HepG2 (cell line): ENCODE data around the gene DLG2. TPM values are rescaled to one million over a fixed set of nuclear protein-coding genes. Genes with fewer than 3 reads are reported as not detected.

ENCODE experiments used
- polyA plus RNA-seq, 8 experiments: library from polyadenylated mRNA; depleted of rRNA in 3 of 8; stranded (reverse) in 7 of 8; unstranded in 1 of 8; fragments of >200 nt; fragmentation: Illumina TruSeq in 4 of 8; extraction: Trizol in 4 of 8; gene quantifications; 2 replicates each; pipeline versions ENCODE4 v1.2.1 to v1.2.3, GENCODE V29; 2011 to 2016; ENCODE audit warnings: low read depth in 4 of 8, missing spikeins in 1 of 8, mixed read lengths in 1 of 8; ENCODE audit not compliant: insufficient read depth in 1 of 8
- total RNA-seq, 5 experiments: library from RNA; depleted of rRNA; stranded (reverse); fragments of >200 nt; fragmentation: Illumina TruSeq; extraction: Trizol; gene quantifications; 2 replicates each; pipeline ENCODE4 v1.2.3, GENCODE V29; 2016; ENCODE audit warnings: low read depth in 1 of 5
- TF ChIP-seq, protein P1 (sequence below): sonication (generic); formaldehyde crosslinking; IDR thresholded peaks from 2 replicates; pipeline ENCODE4 v1.4.0; 2020; ENCODE audit warnings: mild to moderate bottlenecking, missing genetic modification reagents
- TF ChIP-seq, protein P2 (sequence below): sonication (generic); formaldehyde crosslinking; IDR thresholded peaks from 2 replicates; pipeline ENCODE4 v1.9.0; 2021; ENCODE audit warnings: missing genetic modification reagents, borderline replicate concordance

Gene DLG2
- total and polyA plus RNA-seq, 2 of the 13 experiments (the other 11 are each of a cell fraction or from before 2014, with no cell fraction given) = 0.46 to 1.0 TPM

DNA sequence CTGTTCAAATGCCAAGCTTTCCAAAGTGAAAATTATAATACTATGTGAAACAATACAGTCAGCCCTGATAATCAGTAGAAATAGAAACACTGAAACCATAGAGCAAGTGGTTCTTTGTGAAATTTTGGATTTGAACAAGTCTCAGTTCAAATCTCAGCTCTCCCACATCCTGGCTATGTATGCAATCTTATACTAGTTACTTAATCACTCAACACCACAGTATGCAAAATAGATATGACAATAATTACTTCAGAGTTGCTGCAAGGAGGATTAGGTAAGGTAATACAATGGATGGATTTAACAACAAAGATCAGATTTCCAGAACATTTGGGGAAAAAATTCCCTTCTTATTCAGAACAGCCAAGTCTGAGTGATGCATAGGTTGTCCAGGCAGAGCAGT, 1489.2 kb downstream of the DLG2 start (continued):
- TF ChIP-seq, protein P1, sequence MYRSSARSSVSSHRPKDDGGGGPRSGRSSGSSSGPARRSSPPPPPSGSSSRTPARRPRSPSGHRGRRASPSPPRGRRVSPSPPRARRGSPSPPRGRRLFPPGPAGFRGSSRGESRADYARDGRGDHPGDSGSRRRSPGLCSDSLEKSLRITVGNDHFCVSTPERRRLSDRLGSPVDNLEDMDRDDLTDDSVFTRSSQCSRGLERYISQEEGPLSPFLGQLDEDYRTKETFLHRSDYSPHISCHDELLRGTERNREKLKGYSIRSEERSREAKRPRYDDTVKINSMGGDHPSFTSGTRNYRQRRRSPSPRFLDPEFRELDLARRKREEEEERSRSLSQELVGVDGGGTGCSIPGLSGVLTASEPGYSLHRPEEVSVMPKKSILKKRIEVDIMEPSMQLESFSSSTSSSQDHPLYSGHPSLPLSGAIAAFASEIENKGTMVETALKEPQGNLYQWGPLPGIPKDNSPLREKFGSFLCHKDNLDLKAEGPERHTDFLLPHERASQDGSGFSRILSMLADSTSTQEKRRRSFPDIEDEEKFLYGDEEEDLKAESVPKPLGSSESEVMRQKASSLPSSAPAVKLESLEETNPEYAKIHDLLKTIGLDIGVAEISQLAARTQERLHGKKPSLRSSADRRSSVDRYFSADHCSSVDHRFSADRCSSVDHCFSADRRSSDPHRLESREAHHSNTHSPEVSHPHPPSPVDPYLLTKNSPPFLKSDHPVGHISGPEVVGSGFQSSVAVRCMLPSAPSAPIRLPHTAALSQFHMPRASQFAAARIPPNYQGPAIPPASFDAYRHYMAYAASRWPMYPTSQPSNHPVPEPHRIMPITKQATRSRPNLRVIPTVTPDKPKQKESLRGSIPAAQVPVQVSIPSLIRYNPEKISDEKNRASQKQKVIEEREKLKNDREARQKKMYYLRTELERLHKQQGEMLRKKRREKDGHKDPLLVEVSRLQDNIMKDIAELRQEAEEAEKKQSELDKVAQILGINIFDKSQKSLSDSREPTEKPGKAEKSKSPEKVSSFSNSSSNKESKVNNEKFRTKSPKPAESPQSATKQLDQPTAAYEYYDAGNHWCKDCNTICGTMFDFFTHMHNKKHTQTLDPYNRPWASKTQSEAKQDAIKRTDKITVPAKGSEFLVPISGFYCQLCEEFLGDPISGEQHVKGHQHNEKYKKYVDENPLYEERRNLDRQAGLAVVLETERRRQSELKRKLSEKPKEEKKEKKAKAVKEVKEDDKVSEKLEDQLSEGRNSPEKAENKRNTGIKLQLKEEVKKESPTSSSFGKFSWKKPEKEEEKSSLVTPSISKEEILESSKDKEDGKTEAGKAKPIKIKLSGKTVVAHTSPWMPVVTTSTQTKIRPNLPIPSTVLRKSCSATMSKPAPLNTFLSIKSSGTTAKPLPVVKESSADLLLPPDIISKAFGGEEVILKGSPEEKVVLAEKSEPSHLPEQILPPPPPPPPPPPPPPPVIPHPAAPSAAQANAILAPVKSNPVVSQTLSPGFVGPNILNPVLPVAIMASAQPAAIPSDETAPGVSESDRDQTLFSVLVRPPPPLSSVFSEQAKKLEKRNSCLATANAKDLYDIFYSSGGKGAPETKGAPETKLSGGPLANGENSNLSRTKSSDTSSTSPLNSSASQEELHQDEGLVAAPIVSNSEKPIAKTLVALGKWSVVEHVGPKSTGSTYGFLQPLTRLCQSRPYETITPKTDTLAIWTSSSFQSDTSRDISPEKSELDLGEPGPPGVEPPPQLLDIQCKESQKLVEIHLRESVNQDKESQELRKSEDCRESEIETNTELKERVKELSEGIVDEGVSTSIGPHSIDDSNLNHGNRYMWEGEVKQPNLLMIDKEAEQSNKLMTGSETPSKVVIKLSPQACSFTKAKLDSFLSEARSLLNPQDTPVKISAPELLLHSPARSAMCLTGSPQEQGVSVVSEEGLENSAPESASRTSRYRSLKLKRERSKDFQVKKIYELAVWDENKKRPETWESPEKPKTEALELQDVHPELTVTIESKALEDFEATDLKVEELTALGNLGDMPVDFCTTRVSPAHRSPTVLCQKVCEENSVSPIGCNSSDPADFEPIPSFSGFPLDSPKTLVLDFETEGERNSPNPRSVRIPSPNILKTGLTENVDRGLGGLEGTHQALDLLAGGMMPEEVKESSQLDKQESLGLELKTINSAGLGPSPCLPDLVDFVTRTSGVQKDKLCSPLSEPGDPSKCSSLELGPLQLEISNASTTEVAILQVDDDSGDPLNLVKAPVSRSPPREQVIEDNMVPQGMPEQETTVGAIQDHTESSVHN = no peak
- TF ChIP-seq, protein P2, sequence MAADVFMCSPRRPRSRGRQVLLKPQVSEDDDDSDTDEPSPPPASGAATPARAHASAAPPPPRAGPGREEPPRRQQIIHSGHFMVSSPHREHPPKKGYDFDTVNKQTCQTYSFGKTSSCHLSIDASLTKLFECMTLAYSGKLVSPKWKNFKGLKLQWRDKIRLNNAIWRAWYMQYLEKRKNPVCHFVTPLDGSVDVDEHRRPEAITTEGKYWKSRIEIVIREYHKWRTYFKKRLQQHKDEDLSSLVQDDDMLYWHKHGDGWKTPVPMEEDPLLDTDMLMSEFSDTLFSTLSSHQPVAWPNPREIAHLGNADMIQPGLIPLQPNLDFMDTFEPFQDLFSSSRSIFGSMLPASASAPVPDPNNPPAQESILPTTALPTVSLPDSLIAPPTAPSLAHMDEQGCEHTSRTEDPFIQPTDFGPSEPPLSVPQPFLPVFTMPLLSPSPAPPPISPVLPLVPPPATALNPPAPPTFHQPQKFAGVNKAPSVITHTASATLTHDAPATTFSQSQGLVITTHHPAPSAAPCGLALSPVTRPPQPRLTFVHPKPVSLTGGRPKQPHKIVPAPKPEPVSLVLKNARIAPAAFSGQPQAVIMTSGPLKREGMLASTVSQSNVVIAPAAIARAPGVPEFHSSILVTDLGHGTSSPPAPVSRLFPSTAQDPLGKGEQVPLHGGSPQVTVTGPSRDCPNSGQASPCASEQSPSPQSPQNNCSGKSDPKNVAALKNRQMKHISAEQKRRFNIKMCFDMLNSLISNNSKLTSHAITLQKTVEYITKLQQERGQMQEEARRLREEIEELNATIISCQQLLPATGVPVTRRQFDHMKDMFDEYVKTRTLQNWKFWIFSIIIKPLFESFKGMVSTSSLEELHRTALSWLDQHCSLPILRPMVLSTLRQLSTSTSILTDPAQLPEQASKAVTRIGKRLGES (CRISPR knock-in tag) = no peak
